Measurements from ENCODE around the gene ANGPT4.
A peak's percentile ranks its signal among the peaks of the same experiment; 100 is the strongest.

Gene ANGPT4

DNA sequence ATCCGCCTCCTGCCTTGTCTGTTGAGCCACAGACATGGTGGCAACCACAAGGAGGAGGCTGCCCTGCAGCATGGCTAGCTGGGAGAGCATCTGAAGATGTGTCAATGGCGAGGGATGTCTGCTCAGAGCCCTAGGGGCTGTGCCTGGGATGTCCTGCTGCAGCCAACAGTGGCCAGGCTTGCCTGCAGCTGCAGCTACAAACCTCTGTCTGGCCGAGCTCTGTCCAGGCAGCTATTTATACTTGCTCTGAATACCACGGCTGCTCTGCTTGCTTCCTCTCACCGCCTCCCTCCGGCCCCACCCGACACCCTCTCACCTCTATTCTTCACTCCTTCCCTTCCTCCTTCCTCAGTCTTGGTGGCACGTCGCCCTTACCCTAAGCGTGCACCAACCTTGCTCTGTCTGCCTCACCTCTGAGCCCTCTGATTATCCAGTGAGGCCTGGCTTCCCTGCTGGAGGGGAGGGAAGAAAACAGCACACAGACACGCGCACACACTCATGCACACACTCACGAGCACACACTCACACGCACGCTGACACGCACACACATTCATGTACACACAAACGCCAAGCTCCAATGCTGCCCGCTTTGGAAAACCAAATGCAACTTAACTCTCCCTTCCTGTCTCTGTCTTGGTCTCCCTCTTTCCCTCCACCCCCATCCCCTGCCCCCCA lies at the start of gene ANGPT4:
ANGPT4 (minus strand) TSS at position 210 of the 675 bp plus-strand sequence; CDS start at position 90, 120 bp downstream.
- peak; percentile 54 for DNase-seq (ENCODE audit: low read depth, low spot score)

DNA sequence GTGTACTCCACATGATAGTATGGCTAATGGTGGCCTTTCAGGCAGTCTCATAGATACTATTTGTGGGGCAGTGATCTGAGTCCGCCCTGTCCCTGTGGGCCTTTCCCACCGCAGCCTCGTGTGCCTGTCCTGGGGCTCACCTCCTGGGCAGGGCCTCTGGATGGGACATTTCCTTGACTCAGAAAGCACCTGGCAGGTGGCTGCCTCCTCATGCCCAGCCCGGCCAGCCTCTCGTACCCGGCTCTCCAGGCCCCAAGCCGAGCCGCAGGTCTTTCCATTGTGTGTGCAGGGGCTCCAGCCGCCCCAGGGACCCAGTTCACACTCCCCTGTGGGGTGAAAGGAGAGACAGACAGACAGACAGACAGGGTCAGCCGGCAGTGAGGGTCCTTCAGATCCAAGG lies 47.7 kb upstream of the ANGPT4 start:
- DNase-seq (ENCODE audit: low read depth, low spot score), result no peak

DNA sequence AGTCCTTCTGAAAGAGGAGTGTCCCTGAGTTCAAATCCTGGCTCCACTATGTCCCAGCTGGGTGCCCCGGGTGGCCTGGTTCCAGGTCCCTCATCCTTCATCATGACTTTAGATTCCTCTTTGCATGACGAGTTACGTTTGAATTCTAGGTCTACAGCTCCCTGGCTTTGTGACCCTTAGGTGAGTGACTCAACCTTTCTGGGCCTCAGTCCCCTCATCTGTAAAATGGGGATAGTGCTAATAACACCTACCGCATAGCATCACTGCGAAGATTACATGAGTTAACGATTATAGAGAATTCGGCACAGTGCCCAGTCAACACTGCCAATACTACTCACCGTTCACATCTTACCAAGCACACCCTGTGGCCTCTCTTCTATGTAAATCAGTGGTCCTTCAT lies 46.5 kb upstream of the ANGPT4 start:
- DNase-seq (ENCODE audit: low read depth, low spot score), result no peak

DNA sequence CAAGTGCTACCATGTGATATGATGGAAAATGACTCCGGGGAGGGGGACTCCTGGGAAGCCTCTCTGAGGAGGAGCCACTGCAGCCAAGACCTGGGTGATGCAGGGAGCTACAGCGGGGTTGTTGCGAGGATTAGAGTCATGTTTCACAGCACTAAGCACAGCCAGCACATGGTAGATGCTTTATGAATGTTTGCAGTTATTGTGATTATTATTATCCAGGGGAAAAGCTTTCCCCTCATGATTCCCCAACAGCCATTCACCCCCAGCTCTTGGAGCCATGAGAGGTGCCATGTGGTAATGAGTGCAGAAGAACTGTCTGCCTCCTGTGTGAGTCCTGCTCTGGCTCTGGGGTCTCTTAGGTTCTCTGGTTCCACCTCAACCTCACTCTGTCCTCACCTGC lies 46.1 kb upstream of the ANGPT4 start:
- no peak for DNase-seq (ENCODE audit: low read depth, low spot score)

GRCh38 chr20:961768-962167 lies 45.6 kb upstream of the ANGPT4 start:
- no peak for DNase-seq (ENCODE audit: low read depth, low spot score)

- DNase-seq (ENCODE audit: low read depth, low spot score), result no peak
Observed at GRCh38 chr20:959996-960615, 44.0 kb upstream of the ANGPT4 start.

DNA sequence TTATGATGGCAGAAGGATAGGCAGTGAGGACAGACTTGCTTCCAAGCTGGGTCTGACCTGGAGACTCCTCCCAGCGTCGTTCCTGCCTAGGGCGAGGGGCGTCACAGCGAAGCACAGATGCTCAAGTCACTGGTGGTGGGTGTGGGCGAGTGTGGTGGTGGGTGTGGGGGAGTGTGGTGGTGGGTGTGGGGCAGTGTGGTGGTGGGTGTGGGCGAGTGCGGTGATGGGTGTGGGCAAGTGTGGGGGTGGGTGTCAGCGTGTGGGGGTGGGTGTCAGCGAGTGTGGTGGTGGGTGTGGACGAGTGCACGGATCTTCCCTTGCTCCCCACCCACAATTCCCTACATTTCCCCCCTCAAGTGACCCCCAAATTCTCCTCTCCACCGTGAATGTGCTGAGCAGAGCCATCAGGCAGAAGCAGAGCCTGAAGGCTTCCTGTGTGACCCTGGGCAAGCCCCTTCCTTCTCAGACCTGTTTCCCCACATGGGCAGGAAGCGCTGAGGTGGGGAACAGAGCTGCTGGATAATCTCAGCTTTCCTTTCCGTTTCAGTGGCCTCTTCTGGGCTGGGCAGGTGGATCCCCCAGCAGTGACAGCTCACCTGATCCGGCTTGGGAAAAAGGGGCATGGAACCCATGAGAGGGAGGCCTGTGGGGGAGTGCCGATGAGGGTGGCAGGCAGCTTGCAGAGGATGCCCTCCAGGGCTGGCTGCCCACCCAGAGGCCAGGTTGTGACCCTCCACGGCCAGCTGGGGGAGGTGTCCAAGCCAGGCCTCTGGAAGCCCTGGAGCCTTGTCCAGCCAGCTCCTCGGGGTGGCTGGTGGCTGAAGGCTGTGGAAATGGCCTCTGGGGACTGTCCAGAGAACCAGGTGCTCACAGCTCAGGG lies 43.0 kb upstream of the ANGPT4 start:
- no peak for DNase-seq (ENCODE audit: low read depth, low spot score)

GRCh38 chr20:957544-957943 lies 41.4 kb upstream of the ANGPT4 start:
- DNase-seq (ENCODE audit: low read depth, low spot score), result no peak

GRCh38 chr20:956330-956951 lies 40.3 kb upstream of the ANGPT4 start:
- DNase-seq (ENCODE audit: low read depth, low spot score), result peak; percentile 88

- DNase-seq (ENCODE audit: low read depth, low spot score), result no peak
Observed at GRCh38 chr20:955656-956055, 39.5 kb upstream of the ANGPT4 start.

DNA sequence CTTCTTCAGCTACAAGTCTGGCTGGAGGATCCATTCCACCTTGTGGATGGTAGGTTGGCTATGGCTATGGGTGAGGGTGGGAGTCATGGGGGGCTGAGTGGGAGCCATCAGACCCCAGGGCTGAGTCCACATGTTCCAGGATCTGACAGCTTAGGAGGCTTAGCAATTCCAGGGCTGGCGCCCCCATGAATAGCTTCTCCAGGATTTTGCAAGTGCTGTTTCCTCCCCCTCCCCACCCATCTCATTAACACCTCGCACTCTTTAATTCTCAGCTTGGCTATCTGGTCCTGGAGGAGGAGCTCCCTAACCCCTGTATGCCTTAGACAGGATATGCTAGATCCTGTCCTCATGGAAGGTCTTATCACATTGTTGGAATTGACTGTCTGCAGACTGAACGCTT lies 39.0 kb upstream of the ANGPT4 start:
- DNase-seq (ENCODE audit: low read depth, low spot score), result no peak

GRCh38 chr20:953742-954141 lies 37.6 kb upstream of the ANGPT4 start:
- no peak for DNase-seq (ENCODE audit: low read depth, low spot score)

GRCh38 chr20:952196-952795 lies 36.2 kb upstream of the ANGPT4 start:
- DNase-seq (ENCODE audit: low read depth, low spot score), result no peak

DNA sequence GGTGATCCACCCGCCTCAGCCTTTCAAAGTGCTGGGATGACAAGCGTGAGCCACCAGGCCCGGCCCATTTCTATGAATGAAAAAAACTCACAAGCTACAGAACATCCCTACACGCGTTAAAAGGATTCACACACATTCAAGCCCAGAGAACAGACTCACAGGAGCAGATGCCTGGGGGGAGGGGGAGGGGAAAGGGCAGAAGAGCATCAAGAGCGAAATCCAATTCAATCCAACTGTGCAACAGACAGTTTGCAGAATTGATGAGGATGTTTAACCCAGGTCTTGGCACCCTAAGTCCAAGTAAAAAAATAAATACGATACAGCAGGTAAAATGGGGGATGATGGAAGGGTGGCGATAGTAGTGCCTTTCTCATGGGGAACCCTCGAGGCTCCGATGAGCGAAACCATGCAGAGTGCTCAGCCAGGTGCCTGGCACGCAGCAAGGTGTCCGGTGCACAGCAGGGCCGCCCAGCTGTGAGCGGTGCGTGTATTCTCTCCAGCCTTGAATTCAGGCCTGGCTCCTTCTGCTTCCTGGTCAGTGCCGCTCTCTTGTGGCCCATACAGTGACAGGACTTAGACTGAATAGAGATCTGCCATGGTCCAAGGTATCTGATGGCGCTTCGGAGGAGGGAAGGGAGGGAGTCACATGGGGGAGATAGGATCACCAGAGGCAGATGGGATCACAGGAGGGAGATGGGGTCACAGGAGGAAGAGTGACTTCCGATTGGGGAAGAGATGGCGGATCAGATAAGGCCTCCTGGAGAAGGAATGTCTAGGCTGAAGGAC lies 35.4 kb upstream of the ANGPT4 start:
- no peak for DNase-seq (ENCODE audit: low read depth, low spot score)

DNA sequence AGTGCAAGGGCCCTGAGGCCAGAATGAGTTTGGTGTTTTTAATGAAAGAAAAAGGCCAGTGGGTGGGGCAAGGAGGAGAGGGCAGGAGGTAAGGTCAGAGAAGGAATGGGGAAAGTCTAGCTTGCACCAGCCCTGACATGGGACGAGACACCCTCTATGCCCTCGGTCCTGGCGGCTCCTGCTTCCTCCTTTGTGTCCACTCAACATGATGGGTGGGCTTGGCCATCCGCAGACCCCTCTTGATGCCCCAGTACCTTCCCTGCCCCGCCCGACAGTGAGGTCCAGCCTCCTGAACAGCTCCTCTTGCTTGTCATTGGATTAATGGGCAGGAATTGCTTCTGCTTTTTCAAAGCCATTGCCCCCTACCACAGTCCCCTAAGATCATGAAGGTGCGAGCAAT lies 33.6 kb upstream of the ANGPT4 start:
- DNase-seq (ENCODE audit: low read depth, low spot score), result no peak

DNA sequence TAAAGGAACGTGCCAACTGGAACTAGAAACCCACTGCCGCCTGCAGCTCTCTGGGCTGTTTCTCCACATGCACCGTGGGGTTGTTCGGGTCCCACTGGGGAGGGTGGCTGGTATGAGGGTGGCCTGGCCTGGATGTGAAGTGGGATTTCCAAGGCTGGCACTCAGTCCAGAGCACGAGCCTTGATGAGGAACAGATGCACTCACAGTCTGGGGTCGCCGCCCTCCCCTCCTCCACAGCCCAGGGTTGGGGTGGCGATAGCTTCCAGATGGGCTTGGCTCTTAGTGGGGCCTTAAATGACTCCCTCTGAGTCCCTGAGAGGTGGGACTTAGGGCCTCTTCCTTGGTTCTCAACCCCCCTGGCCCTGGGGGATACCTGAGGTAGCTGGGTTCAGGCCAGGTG lies 30.7 kb upstream of the ANGPT4 start:
- no peak for DNase-seq (ENCODE audit: low read depth, low spot score)

DNA sequence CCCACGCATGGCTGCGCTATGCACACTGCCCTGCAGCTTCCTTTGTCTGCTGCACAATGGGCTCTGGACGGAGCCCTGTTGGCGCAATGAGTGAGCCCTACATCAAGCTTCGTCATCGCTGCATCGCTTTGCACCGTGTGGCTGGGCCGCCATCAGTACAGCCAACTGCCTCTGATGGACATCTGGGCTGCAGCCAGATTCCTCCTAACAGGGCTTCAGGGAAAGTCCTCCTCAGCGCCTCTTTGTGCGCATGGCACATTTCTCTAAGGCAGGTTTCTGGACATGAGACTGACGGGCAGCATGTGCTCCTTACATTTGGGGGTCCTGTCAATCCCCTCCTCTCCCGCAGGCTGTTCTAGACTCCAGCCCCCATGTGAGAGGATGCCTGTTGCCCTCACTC lies 29.7 kb upstream of the ANGPT4 start:
- DNase-seq (ENCODE audit: low read depth, low spot score), result no peak

DNA sequence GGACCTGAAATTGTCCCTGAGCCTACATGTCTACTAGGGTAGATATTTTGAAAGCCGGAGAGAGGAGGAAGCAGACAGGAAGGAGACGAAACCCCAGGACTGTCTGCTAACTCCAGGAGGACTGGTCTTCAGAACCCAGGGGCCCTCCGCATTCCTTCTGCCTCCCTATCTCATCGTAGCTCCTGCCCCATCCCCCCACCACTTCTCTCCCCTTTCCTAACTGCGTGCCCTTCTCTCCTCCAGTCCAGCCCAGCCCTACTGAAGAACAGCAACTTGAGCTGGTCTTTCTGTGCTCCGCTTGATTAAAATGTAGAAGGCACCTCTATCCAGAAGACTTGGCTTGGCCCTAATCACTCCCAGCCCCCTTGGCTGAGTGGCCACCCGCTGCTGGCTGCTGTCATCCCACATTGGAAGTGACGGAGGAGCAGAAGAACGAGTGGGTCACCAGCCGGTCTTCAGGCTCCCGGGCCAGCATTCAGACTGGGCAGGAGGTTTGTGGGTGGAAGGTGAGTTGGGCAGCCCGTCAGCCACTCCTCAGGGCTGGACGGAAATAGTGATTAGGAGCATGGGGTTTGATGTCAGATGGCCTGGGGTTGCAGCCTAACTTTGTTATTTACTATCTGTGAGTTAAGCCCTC lies 28.8 kb upstream of the ANGPT4 start:
- peak; percentile 47 for DNase-seq (ENCODE audit: low read depth, low spot score)

- no peak for DNase-seq (ENCODE audit: low read depth, low spot score)
Observed at GRCh38 chr20:944148-944547, 28.0 kb upstream of the ANGPT4 start.

GRCh38 chr20:942611-943010 lies 26.5 kb upstream of the ANGPT4 start:
- no peak for DNase-seq (ENCODE audit: low read depth, low spot score)
